ENCODE measurements around the gene SLC25A48.

- TF ChIP-seq POLR2A (IDR thresholded peaks at IDR 0.05; ENCODE audit: low read depth, low read length) (no peak), POLR2AphosphoS5 (IDR thresholded peaks at IDR 0.05; ENCODE audit: low read depth, low read length) (no peak)
These were observed 65.8 kb downstream of the SLC25A48 start for GRCh38 chr5:135900276-135900675.

Data from GM12892 (cell line).